GM18520 (cell line): ENCODE measurements around the gene REV3L.
A peak's percentile ranks its signal among the peaks of the same experiment; 100 is the strongest.
"Not testable (repeated sequence)": the region's sequence is repeated elsewhere in the genome, so short reads cannot be mapped to it uniquely, and the experiment has no call there.

Experiments
- ATAC-seq: cut with Tn5 transposase; IDR thresholded peaks from one replicate; pipeline ENCODE4 v1.9.1; 2021; ENCODE audit not compliant: unreplicated experiment

REV3L gene

GRCh38 chr6:111482959-111483735, at the start of gene REV3L:
Gene REV3L (minus strand): TSS chr6:111483218. CDS start chr6:111482888, 330 bp downstream.
- peak; percentile 15 for ATAC-seq

GRCh38 chr6:111531185-111531584, 48.2 kb upstream of the REV3L start:
- no peak for ATAC-seq

- ATAC-seq, result no peak
Measured at GRCh38 chr6:111530667-111531066, 47.6 kb upstream of the REV3L start.

GRCh38 chr6:111530218-111530617, 47.2 kb upstream of the REV3L start:
- no peak for ATAC-seq

GRCh38 chr6:111527367-111527766, 44.3 kb upstream of the REV3L start:
- no peak for ATAC-seq

- no peak for ATAC-seq
Measured at GRCh38 chr6:111524735-111525134, 41.7 kb upstream of the REV3L start.

GRCh38 chr6:111524252-111524651, 41.2 kb upstream of the REV3L start:
- ATAC-seq, result no peak

GRCh38 chr6:111523484-111524167, 40.6 kb upstream of the REV3L start:
- ATAC-seq, result no peak

GRCh38 chr6:111522393-111523020, 39.5 kb upstream of the REV3L start:
- ATAC-seq, result no peak

- ATAC-seq, result no peak
Measured at GRCh38 chr6:111521497-111522270, 38.7 kb upstream of the REV3L start.

- ATAC-seq, result no peak
Measured at GRCh38 chr6:111520524-111520923, 37.5 kb upstream of the REV3L start.

- ATAC-seq, result no peak
Measured at GRCh38 chr6:111517965-111518364, 34.9 kb upstream of the REV3L start.

- no peak for ATAC-seq
Measured at GRCh38 chr6:111515259-111515658, 32.2 kb upstream of the REV3L start.

GRCh38 chr6:111514531-111514930, 31.5 kb upstream of the REV3L start:
- not testable (repeated sequence) for ATAC-seq

- ATAC-seq, result not testable (repeated sequence)
Measured at GRCh38 chr6:111507219-111507618, 24.2 kb upstream of the REV3L start.

GRCh38 chr6:111505498-111505897, 22.5 kb upstream of the REV3L start:
- ATAC-seq, result not testable (repeated sequence)

- ATAC-seq, result no peak
Measured at GRCh38 chr6:111503660-111504059, 20.6 kb upstream of the REV3L start.

GRCh38 chr6:111503194-111503593, 20.2 kb upstream of the REV3L start:
- ATAC-seq, result no peak

GRCh38 chr6:111502154-111502553, 19.1 kb upstream of the REV3L start:
- no peak for ATAC-seq

- no peak for ATAC-seq
Measured at GRCh38 chr6:111499269-111499793, 16.3 kb upstream of the REV3L start.
